Stomach (tissue), 4 donors: ENCODE data around the gene SPPL2C.

ENCODE experiments used
- CTCF ChIP-seq, 7 experiments: fragments of 450-650 bp in 4 of 7; fragments of 200-600 bp in 3 of 7; sonication (generic) in 3 of 7; IDR thresholded peaks; one replicate each; pipeline ENCODE4 v1.5.1; 2016 to 2019; ENCODE audit warnings: antibody characterized with exemption in 7 of 7, control low read depth in 2 of 7, mild to moderate bottlenecking in 1 of 7
- EP300 ChIP-seq: sonication (generic); formaldehyde crosslinking; IDR thresholded peaks from one replicate; pipeline ENCODE4 v1.6.1; 2017; ENCODE audit warnings: antibody characterized with exemption
- POLR2A ChIP-seq, 4 donors: fragments of 450-650 bp; IDR thresholded peaks; one replicate each; pipeline ENCODE4 v1.6.1; 2016; ENCODE audit warnings: antibody characterized with exemption in 4 of 4, control low read depth in 2 of 4, mild to moderate bottlenecking in 1 of 4, moderate library complexity in 1 of 4
- POLR2AphosphoS5 ChIP-seq, 3 donors: sonication (generic); formaldehyde crosslinking; IDR thresholded peaks; one replicate each; pipeline ENCODE4 v1.6.1; 2016; ENCODE audit warnings: antibody characterized with exemption in 3 of 3

DNA sequence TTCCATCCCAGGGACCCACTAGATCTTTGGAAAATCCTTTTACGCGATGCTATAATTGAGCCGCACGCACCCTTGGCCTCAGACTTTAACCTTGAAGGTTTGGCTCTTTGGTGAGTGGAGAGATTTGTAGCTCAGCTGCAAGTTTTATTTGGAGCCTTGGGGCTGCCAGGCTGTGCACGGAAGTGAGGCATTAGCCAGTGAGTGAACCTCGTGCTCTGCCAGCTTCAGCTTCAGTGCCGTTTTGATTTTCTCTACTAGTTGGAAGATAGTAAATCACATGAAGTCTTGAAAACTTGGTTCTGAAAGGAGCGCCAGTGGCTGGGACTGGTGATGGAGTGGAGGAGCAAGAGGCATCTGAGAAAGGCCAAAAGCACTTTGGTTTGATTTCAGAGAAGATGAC lies 43.3 kb upstream of the SPPL2C start:
- TF ChIP-seq POLR2A (IDR thresholded peaks at IDR 0.05) (no peak), CTCF (IDR thresholded peaks at IDR 0.05) (no peak), POLR2AphosphoS5 (IDR thresholded peaks at IDR 0.05) (no peak), EP300 (no peak)
